Hypothalamus (tissue), 51 donors: Measurements from ENCODE around the gene FAM83B.
A peak's percentile ranks its signal among the peaks of the same experiment; 100 is the strongest.

Experiments used
- DNase-seq, 51 donors: peaks; one replicate each; lab custom pipeline; 2025; lab: John Stamatoyannopoulos, UW

Gene FAM83B

GRCh38 chr6:54893818-54894217 is 47.2 kb downstream of the FAM83B start:
- DNase-seq: no peak

- no peak for DNase-seq
Observed at GRCh38 chr6:54896302-54896701, 49.7 kb downstream of the FAM83B start.

GRCh38 chr6:54897462-54898189 is 51.1 kb downstream of the FAM83B start:
- DNase-seq: no peak

GRCh38 chr6:54898767-54899166 is 52.2 kb downstream of the FAM83B start:
- DNase-seq: no peak

- no peak for DNase-seq
Observed at GRCh38 chr6:54899442-54899841, 52.9 kb downstream of the FAM83B start.

- no peak for DNase-seq
Observed at GRCh38 chr6:54899986-54900385, 53.4 kb downstream of the FAM83B start.

- DNase-seq: no peak
Observed at GRCh38 chr6:54900666-54901065, 54.1 kb downstream of the FAM83B start.

- no peak for DNase-seq
Observed at GRCh38 chr6:54903884-54904283, 57.3 kb downstream of the FAM83B start.

GRCh38 chr6:54907355-54907754 is 60.8 kb downstream of the FAM83B start:
- no peak for DNase-seq

- no peak for DNase-seq
Observed at GRCh38 chr6:54909184-54909583, 62.6 kb downstream of the FAM83B start.

- DNase-seq: peak in 6 of 51 donors; percentile 0 to 3 (median 0)
Observed at GRCh38 chr6:54910431-54910884, 63.9 kb downstream of the FAM83B start.

GRCh38 chr6:54910921-54911320 is 64.3 kb downstream of the FAM83B start:
- DNase-seq: no peak

- DNase-seq: no peak
Observed at GRCh38 chr6:54913211-54913610, 66.6 kb downstream of the FAM83B start.

- DNase-seq: no peak
Observed at GRCh38 chr6:54916858-54917257, 70.3 kb downstream of the FAM83B start.

- no peak for DNase-seq
Observed at GRCh38 chr6:54920628-54921027, 74.1 kb downstream of the FAM83B start.

- DNase-seq: no peak
Observed at GRCh38 chr6:54921891-54922290, 75.3 kb downstream of the FAM83B start.

GRCh38 chr6:54929245-54929909 is 82.8 kb downstream of the FAM83B start:
- no peak for DNase-seq

GRCh38 chr6:54932622-54933021 is 86.1 kb downstream of the FAM83B start:
- DNase-seq: no peak

GRCh38 chr6:54935739-54936138 is 89.2 kb downstream of the FAM83B start:
- DNase-seq: no peak

- DNase-seq: no peak
Observed at GRCh38 chr6:54937371-54937770, 90.8 kb downstream of the FAM83B start.

GRCh38 chr6:54957698-54958097 is 111.1 kb downstream of the FAM83B start:
- DNase-seq: no peak

- no peak for DNase-seq
Observed at GRCh38 chr6:54958446-54958845, 111.9 kb downstream of the FAM83B start.
